Type B pancreatic cell (in vitro differentiated cells): ENCODE results near the gene TRIP11. TPM values are rescaled to one million over a fixed set of nuclear protein-coding genes. Genes with fewer than 3 reads are reported as not detected.

ENCODE experiments used
- DNase-seq: peaks from one replicate; pipeline ENCODE4 v3.0.0; 2021; ENCODE audit warnings: mixed read lengths; ENCODE audit not compliant: unreplicated experiment; ENCODE audit errors: extremely low spot score
- H3K27ac Mint-ChIP-seq: 2 replicates; pipeline ENCODE4 v1.8.0; 2021; ENCODE audit warnings: mild to moderate bottlenecking, mixed read lengths
- H3K27me3 Mint-ChIP-seq: 2 replicates; pipeline ENCODE4 v1.8.0; 2021; ENCODE audit warnings: mixed read lengths
- H3K36me3 Mint-ChIP-seq: 2 replicates; pipeline ENCODE4 v1.8.0; 2021; ENCODE audit warnings: mixed read lengths
- H3K4me1 Mint-ChIP-seq: one replicate; pipeline ENCODE4 v1.8.0; 2021; ENCODE audit warnings: mixed read lengths; ENCODE audit not compliant: unreplicated experiment
- H3K4me3 Mint-ChIP-seq: 2 replicates; pipeline ENCODE4 v1.8.0; 2021; ENCODE audit warnings: mild to moderate bottlenecking, mixed read lengths
- H3K9me3 Mint-ChIP-seq: 2 replicates; pipeline ENCODE4 v1.8.0; 2021; ENCODE audit warnings: mixed read lengths
- total RNA-seq: library from RNA; stranded (reverse); gene quantifications from 2 replicates; pipeline ENCODE4 v1.2.1, GENCODE V29; 2021; ENCODE audit warnings: low replicate concordance
- TF ChIP-seq, protein P1 (sequence below): fragments of 200-600 bp; sonication (generic); conservative IDR thresholded peaks from 2 replicates; pipeline ENCODE4 v1.5.0; 2021; ENCODE audit warnings: antibody characterized with exemption, mild to moderate bottlenecking

The TRIP11 gene
- total RNA-seq, 1 donor from 2014 or later, result 61.8 TPM

DNA sequence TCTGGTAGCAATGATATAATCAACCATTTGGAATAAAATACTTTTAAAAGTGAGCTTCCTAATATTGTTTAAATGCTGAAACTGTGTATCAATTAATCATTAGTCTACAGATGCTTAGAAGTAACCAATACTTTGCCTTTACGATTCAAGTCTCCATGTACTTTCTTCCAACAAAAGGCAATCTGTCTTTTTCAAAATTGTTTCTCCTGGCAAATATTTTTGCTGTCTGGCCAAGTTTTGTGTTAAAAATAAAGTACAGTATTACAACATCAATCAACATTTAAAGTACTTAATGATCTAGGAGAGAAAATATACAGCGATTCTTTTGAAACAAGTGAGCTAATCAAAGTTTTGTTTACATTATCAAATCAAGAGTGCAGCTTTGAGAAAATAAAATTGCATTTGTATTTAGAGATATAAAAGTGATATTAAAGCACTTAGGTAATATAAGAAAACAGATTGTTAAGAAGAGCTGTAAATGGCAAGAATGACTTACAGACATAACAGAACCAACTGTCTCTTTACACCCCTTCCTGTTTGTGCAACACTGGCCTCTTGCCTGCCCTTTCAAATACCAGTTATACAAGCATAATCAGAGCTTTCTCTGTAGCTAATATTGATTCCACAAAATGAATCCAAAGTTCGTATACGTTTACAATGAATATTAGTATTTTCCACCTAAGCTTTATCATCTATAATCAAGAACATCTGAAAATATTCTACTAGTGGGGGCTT, 54.2 kb downstream of the TRIP11 start:
- TF ChIP-seq, protein P1, sequence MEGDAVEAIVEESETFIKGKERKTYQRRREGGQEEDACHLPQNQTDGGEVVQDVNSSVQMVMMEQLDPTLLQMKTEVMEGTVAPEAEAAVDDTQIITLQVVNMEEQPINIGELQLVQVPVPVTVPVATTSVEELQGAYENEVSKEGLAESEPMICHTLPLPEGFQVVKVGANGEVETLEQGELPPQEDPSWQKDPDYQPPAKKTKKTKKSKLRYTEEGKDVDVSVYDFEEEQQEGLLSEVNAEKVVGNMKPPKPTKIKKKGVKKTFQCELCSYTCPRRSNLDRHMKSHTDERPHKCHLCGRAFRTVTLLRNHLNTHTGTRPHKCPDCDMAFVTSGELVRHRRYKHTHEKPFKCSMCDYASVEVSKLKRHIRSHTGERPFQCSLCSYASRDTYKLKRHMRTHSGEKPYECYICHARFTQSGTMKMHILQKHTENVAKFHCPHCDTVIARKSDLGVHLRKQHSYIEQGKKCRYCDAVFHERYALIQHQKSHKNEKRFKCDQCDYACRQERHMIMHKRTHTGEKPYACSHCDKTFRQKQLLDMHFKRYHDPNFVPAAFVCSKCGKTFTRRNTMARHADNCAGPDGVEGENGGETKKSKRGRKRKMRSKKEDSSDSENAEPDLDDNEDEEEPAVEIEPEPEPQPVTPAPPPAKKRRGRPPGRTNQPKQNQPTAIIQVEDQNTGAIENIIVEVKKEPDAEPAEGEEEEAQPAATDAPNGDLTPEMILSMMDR, result no peak
- Mint-ChIP-seq H3K4me1 (no peaks in the 10 kb centered on the region), H3K36me3 (peaks cover 36% of the 10 kb centered on the region), H3K27me3 (no peaks in the 10 kb centered on the region), H3K4me3 (no peak overlapping the region), H3K9me3 (no peaks in the 10 kb centered on the region), H3K27ac (no peak overlapping the region)
- no peak for DNase-seq

DNA sequence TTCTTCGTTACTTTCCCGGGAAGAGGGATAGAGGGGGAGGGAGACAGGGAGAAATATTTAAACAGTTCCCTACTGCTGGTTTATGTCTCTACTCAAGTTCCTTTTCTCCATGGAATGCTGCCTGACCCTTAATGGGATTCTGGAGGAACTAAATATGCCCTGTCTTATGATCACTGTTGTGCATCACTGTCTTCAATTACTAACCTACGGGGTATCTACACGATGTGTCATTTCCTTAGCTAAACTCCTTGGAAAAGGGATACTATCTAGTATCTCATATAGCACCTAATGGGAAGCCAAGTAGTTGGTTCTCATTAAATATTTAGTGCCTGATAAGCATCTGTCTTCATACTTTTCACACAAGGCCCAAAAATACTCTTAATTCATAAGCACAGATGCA, 54.9 kb downstream of the TRIP11 start:
- no peaks in the 10 kb centered on the region for H3K27me3 Mint-ChIP-seq
- no peak overlapping the region for H3K27ac Mint-ChIP-seq
- no peak overlapping the region for H3K4me3 Mint-ChIP-seq
- TF ChIP-seq, protein P1, result no peak
- H3K4me1 Mint-ChIP-seq, result no peaks in the 10 kb centered on the region
- H3K36me3 Mint-ChIP-seq, result peaks cover 36% of the 10 kb centered on the region
- no peak for DNase-seq
- no peaks in the 10 kb centered on the region for H3K9me3 Mint-ChIP-seq

DNA sequence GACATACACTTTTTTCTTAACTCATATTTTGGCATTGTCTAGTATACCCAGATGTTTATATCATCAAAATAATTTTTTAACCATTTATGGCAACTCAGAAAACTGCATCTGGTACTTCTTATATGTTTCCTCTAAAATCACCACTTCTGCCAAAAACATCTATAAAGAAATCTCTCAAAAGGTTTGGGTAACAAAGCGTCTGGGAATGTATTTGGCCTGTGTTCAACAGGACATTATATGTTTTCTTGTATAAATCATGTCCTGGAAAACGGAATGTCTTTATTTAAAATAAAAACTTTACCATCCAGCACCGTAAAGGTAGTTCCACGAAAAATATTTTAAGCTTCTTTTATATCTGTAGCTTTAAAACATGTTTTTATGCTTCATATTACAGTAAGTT, 56.3 kb downstream of the TRIP11 start:
- no peak overlapping the region for H3K4me3 Mint-ChIP-seq
- no peaks in the 10 kb centered on the region for H3K4me1 Mint-ChIP-seq
- H3K36me3 Mint-ChIP-seq, result peaks cover 36% of the 10 kb centered on the region
- no peaks in the 10 kb centered on the region for H3K9me3 Mint-ChIP-seq
- no peak for DNase-seq
- TF ChIP-seq, protein P1, result no peak
- no peak overlapping the region for H3K27ac Mint-ChIP-seq
- H3K27me3 Mint-ChIP-seq, result no peaks in the 10 kb centered on the region

DNA sequence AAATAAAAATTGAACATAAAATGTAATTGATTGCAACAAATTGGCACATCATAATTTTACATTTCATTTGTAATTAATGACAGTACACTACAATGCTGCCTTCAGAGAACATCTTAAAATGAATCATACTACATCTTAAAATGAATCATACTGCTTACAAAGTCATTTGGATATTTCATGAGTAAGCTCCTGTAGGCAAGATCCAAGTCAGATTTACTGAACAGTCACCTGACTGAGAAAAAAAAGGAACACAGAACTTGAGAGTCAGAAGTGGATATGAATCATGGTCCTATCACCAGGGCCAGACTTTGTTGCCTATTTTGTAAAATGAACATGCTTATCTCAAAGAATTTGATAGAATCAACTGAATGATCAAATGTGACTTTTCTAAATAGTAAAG, 59.7 kb downstream of the TRIP11 start:
- Mint-ChIP-seq H3K9me3 (no peaks in the 10 kb centered on the region), H3K4me1 (no peaks in the 10 kb centered on the region), H3K27ac (no peak overlapping the region), H3K27me3 (no peaks in the 10 kb centered on the region), H3K4me3 (no peak overlapping the region), H3K36me3 (peaks cover 26% of the 10 kb centered on the region)
- DNase-seq, result no peak
- TF ChIP-seq, protein P1, result no peak

DNA sequence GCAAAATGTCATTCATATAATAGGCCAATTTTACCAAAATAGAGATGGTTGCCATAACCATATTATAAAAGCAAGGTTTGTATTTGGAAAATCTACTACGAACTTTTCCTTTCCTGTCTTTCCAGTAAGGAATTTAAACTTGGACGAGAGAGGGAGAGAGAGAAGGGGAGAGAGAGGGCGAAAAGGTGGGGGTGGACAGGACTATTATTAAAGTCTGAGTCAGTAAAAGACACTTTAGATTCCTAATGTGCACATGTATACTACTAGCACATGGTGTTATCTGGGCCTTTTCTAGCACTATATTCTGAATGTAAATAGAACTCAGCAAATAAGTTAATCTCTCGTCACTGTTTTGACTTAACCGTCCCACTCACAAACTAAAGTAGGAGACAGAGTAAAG, 62.0 kb downstream of the TRIP11 start:
- Mint-ChIP-seq H3K4me3 (no peak overlapping the region), H3K9me3 (no peaks in the 10 kb centered on the region), H3K36me3 (peaks cover 24% of the 10 kb centered on the region), H3K4me1 (no peaks in the 10 kb centered on the region), H3K27me3 (no peaks in the 10 kb centered on the region), H3K27ac (no peak overlapping the region)
- TF ChIP-seq, protein P1, result no peak
- DNase-seq, result no peak
